KMS-11 (cell line): Measurements from ENCODE around the gene AKT1S1.

Experiments
- H2AFZ ChIP-seq: fragments of 200-600 bp; sonication (generic); 2 replicates; pipeline ENCODE4 v1.6.1; 2016; ENCODE audit warnings: antibody characterized with exemption, mixed run types, low read depth
- H3K27ac ChIP-seq: fragments of 200-600 bp; sonication (generic); 2 replicates; pipeline ENCODE4 v1.6.1; 2016; ENCODE audit warnings: mild to moderate bottlenecking, mixed run types
- H3K27me3 ChIP-seq: fragments of 200-600 bp; sonication (generic); 2 replicates; pipeline ENCODE4 v1.6.1; 2017; ENCODE audit warnings: mild to moderate bottlenecking, low read depth, mixed run types, moderate library complexity; ENCODE audit not compliant: insufficient read depth
- H3K36me3 ChIP-seq: fragments of 200-600 bp; sonication (generic); 2 replicates; pipeline ENCODE4 v1.6.1; 2017; ENCODE audit warnings: mild to moderate bottlenecking, mixed run types; ENCODE audit not compliant: insufficient read depth
- H3K4me1 ChIP-seq: fragments of 200-600 bp; sonication (generic); 2 replicates; pipeline ENCODE4 v1.6.1; 2016; ENCODE audit warnings: mild to moderate bottlenecking, low read depth, mixed run types; ENCODE audit not compliant: poor library complexity, severe bottlenecking
- H3K4me2 ChIP-seq: fragments of 200-600 bp; sonication (generic); 2 replicates; pipeline ENCODE4 v1.7.0; 2016; ENCODE audit warnings: mild to moderate bottlenecking, mixed run types
- H3K4me3 ChIP-seq: fragments of 200-600 bp; sonication (generic); IDR thresholded peaks from 2 replicates; pipeline ENCODE4 v1.6.1; 2017; ENCODE audit warnings: low read depth, low read length, mixed read lengths; ENCODE audit not compliant: insufficient read depth
- H3K79me2 ChIP-seq: fragments of 200-600 bp; sonication (generic); 2 replicates; pipeline ENCODE4 v1.6.1; 2016; ENCODE audit warnings: low read depth, mixed run types; ENCODE audit not compliant: insufficient read depth
- H3K9ac ChIP-seq: fragments of 200-600 bp; sonication (generic); 2 replicates; pipeline ENCODE4 v1.6.1; 2016; ENCODE audit warnings: mild to moderate bottlenecking, mixed run types
- H4K20me1 ChIP-seq: fragments of 200-600 bp; sonication (generic); 2 replicates; pipeline ENCODE4 v1.6.1; 2016; ENCODE audit warnings: mild to moderate bottlenecking, mixed run types; ENCODE audit not compliant: insufficient read depth
- CTCF ChIP-seq: fragments of 200-600 bp; sonication (generic); conservative IDR thresholded peaks from 2 replicates; pipeline ENCODE4 v1.6.1; 2017; ENCODE audit warnings: low read depth, mild to moderate bottlenecking, antibody characterized with exemption, low read length, moderate library complexity, mixed read lengths

AKT1S1 gene

DNA sequence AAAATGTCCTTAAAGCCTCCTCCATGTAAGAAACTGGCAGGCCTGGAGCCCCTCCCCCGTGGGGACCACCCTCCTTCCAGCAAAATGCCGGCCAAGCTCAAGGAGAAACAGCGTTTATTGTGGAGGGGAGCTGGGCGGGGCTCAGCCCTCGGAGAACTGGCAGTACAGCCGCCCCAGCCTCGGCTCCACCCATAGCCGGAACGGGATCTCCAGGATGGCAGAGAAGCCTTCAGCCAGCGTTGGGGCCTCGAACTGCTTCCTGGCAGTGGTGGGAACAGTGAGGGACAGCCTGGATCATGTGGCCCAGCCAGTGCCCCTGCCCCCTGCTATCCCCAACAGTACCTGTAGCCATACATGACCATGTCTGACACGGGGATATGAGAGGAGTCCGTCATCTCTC is 16.0 kb downstream of the AKT1S1 start:
- Histone ChIP-seq H4K20me1 (no peaks in the 10 kb centered on the region), H3K4me1 (peaks cover 5% of the 10 kb centered on the region), H3K9ac (no peak overlapping the region), H3K27me3 (no peaks in the 10 kb centered on the region), H3K4me3 (no peak overlapping the region), H3K79me2 (0 out of 2 replicates have a peak, but pooled peaks cover 4% of the 10 kb centered on the region), H2AFZ (no peak overlapping the region), H3K4me2 (no peak overlapping the region), H3K27ac (no peak overlapping the region), H3K36me3 (peaks cover 5% of the 10 kb centered on the region; the same call in 1 of the 2 replicates)
- TF ChIP-seq CTCF = no peak

DNA sequence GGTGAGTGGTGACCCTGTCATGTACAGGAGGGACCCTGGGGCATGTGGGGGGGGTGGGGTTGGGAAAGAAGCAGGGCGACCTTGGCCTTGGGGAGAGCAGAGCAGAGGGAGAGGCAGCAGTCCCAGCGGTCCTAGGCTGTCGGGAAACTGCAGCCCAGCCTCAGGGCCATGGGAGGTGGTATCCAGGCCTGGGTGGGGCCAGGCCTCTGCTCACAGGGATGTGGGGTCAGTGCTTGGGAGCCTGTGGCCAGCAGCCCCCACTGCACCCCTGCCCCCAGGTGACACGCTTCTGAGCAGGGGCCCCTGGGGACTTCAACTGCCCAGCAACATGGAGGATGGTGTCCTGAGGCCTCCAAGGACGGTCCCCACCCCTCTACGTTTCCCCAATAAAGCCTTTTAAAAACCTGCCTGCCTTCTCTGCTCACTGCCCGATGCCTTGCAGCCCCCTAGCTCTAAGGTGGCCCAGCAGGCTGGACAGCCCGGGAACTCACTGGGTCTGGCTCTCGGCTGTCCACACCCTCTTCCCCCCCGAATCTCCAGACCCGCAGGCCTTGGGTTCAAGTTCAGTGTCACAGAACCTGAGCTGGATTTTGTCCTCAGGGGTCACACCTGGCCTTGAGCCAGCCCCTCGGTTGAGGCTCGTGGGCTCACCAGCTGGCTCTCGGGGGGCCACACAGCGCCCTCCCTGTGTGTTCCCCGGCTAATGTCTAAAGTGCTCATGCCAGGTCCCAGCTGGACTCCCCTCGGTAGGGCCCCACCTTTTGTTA is 16.6 kb downstream of the AKT1S1 start:
- no peak for TF ChIP-seq CTCF
- Histone ChIP-seq H3K4me3 (no peak overlapping the region), H3K4me1 (no peaks in the 10 kb centered on the region), H3K4me2 (no peak overlapping the region), H3K79me2 (no peaks in the 10 kb centered on the region), H3K27me3 (no peaks in the 10 kb centered on the region), H4K20me1 (no peaks in the 10 kb centered on the region), H2AFZ (no peak overlapping the region), H3K36me3 (peaks cover 5% of the 10 kb centered on the region; the same call in 1 of the 2 replicates), H3K27ac (no peak overlapping the region), H3K9ac (no peak overlapping the region)

- peaks cover 5% of the 10 kb centered on the region; the same call in 1 of the 2 replicates for H3K36me3 ChIP-seq
- H3K4me2 ChIP-seq = no peak overlapping the region
- H2AFZ ChIP-seq = no peak overlapping the region
- no peak overlapping the region for H3K27ac ChIP-seq
- H3K79me2 ChIP-seq = no peaks in the 10 kb centered on the region
- no peak overlapping the region for H3K4me3 ChIP-seq
- H3K9ac ChIP-seq = no peak overlapping the region
- TF ChIP-seq CTCF = no peak
- H3K27me3 ChIP-seq = no peaks in the 10 kb centered on the region
- H4K20me1 ChIP-seq = no peaks in the 10 kb centered on the region
- H3K4me1 ChIP-seq = no peaks in the 10 kb centered on the region
Measured at GRCh38 chr19:49859682-49860335, 17.3 kb downstream of the AKT1S1 start.

GRCh38 chr19:49858088-49858985 is 18.8 kb downstream of the AKT1S1 start:
- no peak overlapping the region for H3K27ac ChIP-seq
- peaks cover 12% of the 10 kb centered on the region; the same call in 1 of the 2 replicates for H3K79me2 ChIP-seq
- H4K20me1 ChIP-seq = no peaks in the 10 kb centered on the region
- no peak overlapping the region for H3K9ac ChIP-seq
- H3K4me1 ChIP-seq = no peaks in the 10 kb centered on the region
- H3K4me2 ChIP-seq = no peak overlapping the region
- no peak overlapping the region for H2AFZ ChIP-seq
- H3K4me3 ChIP-seq = no peak overlapping the region
- H3K27me3 ChIP-seq = no peaks in the 10 kb centered on the region
- no peak for TF ChIP-seq CTCF
- no peaks in the 10 kb centered on the region for H3K36me3 ChIP-seq
